ENCODE data around the gene TTC1. TPM values are rescaled to one million over a fixed set of nuclear protein-coding genes. Genes with fewer than 3 reads are reported as not detected.

TTC1 gene
- total and polyA plus RNA-seq, 2 of the 8 experiments (the other 6 are each of a cell fraction or from before 2014, with no cell fraction given) = 25.1 to 63.9 TPM

GRCh38 chr5:159962214-159962613 is 46.7 kb upstream of the TTC1 start:
- Histone ChIP-seq H3K4ac (replicated peaks; ENCODE audit: insufficient read length, low read depth, low read length) (no peak overlapping the region), H3K79me2 (ENCODE audit: control insufficient read depth in 1 of 2, insufficient read depth in 2 of 2, low read length in 2 of 2) (no peaks in the 10 kb centered on the region), H3K4me3 (ENCODE audit: extremely low read depth in 1 of 4, insufficient read depth in 2 of 4, low read depth in 3 of 4, low read length in 4 of 4) (no peak overlapping the region), H4K8ac (ENCODE audit: extremely low read depth, insufficient read depth, low read length) (no peak overlapping the region), H3K36me3 (ENCODE audit: control insufficient read depth in 2 of 4, insufficient read depth in 4 of 4, low read length in 3 of 4) (no peaks in the 10 kb centered on the region), H3K9me3 (ENCODE audit: insufficient read depth in 2 of 2, low read depth in 1 of 2, low read length in 1 of 2) (no peaks in the 10 kb centered on the region), H4K20me1 (replicated peaks in 1 of 2; ENCODE audit: control insufficient read depth in 1 of 2, insufficient read depth in 2 of 2, low read length in 2 of 2) (no peaks in the 10 kb centered on the region), H3K27me3 (replicated peaks in 1 of 4; ENCODE audit: control insufficient read depth in 3 of 4, extremely low read depth in 1 of 4, insufficient read depth in 3 of 4, low read length in 3 of 4) (no peaks in the 10 kb centered on the region), H3K56ac (replicated peaks; ENCODE audit: insufficient read length, low read depth, low read length) (no peak overlapping the region), H3K23me2 (ENCODE audit: low read depth, low read length) (no peaks in the 10 kb centered on the region), H3K23ac (ENCODE audit: insufficient read length) (no peak overlapping the region), H2AK5ac (ENCODE audit: low read depth, low read length) (no peak overlapping the region), H3K18ac (ENCODE audit: extremely low read depth, low read length) (no peak overlapping the region), H3K79me1 (ENCODE audit: low read depth, low read length) (no peaks in the 10 kb centered on the region), H2BK5ac (ENCODE audit: low read depth, low read length) (no peak overlapping the region), H2BK120ac (replicated peaks; ENCODE audit: low read depth, low read length) (no peak overlapping the region), H3K9ac (replicated peaks in 1 of 4; ENCODE audit: extremely low read depth in 1 of 4, low read depth in 3 of 4, low read length in 3 of 4) (no peak overlapping the region), H3K4me1 (replicated peaks in 1 of 4; ENCODE audit: control insufficient read depth in 3 of 4, insufficient read depth in 4 of 4, low read length in 3 of 4) (no peaks in the 10 kb centered on the region), H3K27ac (ENCODE audit: low read depth, low read length) (no peak overlapping the region), H3K14ac (ENCODE audit: insufficient read length) (no peak overlapping the region), H4K5ac (ENCODE audit: insufficient read length, low read depth, low read length) (no peak overlapping the region), H4K91ac (replicated peaks; ENCODE audit: insufficient read length, low read length) (no peak overlapping the region), H3K4me2 (ENCODE audit: insufficient read depth in 1 of 2, low read depth in 2 of 2, low read length in 2 of 2) (no peak overlapping the region), H2BK20ac (ENCODE audit: low read length) (no peak overlapping the region), H2BK15ac (ENCODE audit: low read length) (no peak overlapping the region), H2BK12ac (ENCODE audit: low read depth, low read length) (no peak overlapping the region), H2AFZ (ENCODE audit: low read length) (no peak overlapping the region)
- WGBS, 2 experiments (ENCODE audit: extremely low coverage in 1 of 2, insufficient coverage in 1 of 2, insufficient read length in 1 of 2, insufficient replicate concordance in 2 of 2, low coverage in 1 of 2, low lambda C conversion rate in 2 of 2, missing lambda C conversion rate in 1 of 2) = 90% methylated on average over 4 of the region's 4 CpGs; no CpG with 5 or more reads in 1 of the 2 experiments
- POLR2A ChIA-PET (ENCODE audit: partially characterized antibody) = no interaction called here
- no peak for FAIRE-seq
- no peak for DNase-seq (ENCODE audit: low read depth in 1 of 2, low spot score in 2 of 2)
- CTCF ChIA-PET (ENCODE audit: partially characterized antibody) = interaction anchor here (0.6 to 4.3 kb wide), 9 partner anchors 10 to 647 kb away, joined by 3 to 46 read pairs (median 3); no protein-coding TSS in a partner anchor
- TF ChIP-seq EP300 (IDR thresholded peaks at IDR 0.05; ENCODE audit: borderline replicate concordance in 1 of 2, low read depth in 2 of 2, low read length in 2 of 2) (no peak), EGR1 (IDR thresholded peaks at IDR 0.05; ENCODE audit: borderline replicate concordance, low read depth, low read length) (no peak), CTBP2 (IDR thresholded peaks at IDR 0.05; ENCODE audit: borderline replicate concordance, insufficient read depth, insufficient read length, low read length) (no peak), SIX5 (IDR thresholded peaks at IDR 0.05; ENCODE audit: low read depth, low read length) (no peak), POLR2AphosphoS5 (IDR thresholded peaks at IDR 0.05; ENCODE audit: low read depth, low read length) (no peak), RXRA (IDR thresholded peaks at IDR 0.05; ENCODE audit: insufficient read depth, low read depth, low read length) (no peak), TCF12 (IDR thresholded peaks at IDR 0.05; ENCODE audit: low read depth, low read length) (no peak), SIRT6 (IDR thresholded peaks at IDR 0.05; ENCODE audit: low read length) (no peak), GTF2F1 (IDR thresholded peaks at IDR 0.05; ENCODE audit: borderline replicate concordance, low read depth, low read length) (no peak), CEBPB (IDR thresholded peaks at IDR 0.05; ENCODE audit: low read depth, low read length) (no peak), RFX5 (IDR thresholded peaks at IDR 0.05; ENCODE audit: borderline replicate concordance, low read depth, low read length) (no peak), SIN3A (conservative IDR thresholded peaks at IDR 0.05 in 1 of 2, IDR thresholded peaks at IDR 0.05 in 1 of 2; ENCODE audit: low read depth in 1 of 2, low read length in 2 of 2) (no peak), TAF1 (IDR thresholded peaks at IDR 0.05; ENCODE audit: low read depth, low read length) (no peak), NANOG (IDR thresholded peaks at IDR 0.05; ENCODE audit: insufficient read depth, low read depth, low read length, poor library complexity, severe bottlenecking) (no peak)

Measured in H1 (cell line).